Measurements from ENCODE around the gene ARRB1. TPM values are rescaled to one million over a fixed set of nuclear protein-coding genes. Genes with fewer than 3 reads are reported as not detected.

The ARRB1 gene
- total and polyA plus RNA-seq, 2 of the 13 experiments (the other 11 are each of a cell fraction or from before 2014, with no cell fraction given), result 22.5 to 35.7 TPM

- TF ChIP-seq ZNF609 (CRISPR knock-in tag; IDR thresholded peaks at IDR 0.05; ENCODE audit: borderline replicate concordance), result peak; percentile 70; the same call in 1 of the 2 replicates
- peak; percentile 84 for TF ChIP-seq ZNF331 (CRISPR knock-in tag; IDR thresholded peaks at IDR 0.05)
- TF ChIP-seq ZXDC (CRISPR knock-in tag; IDR thresholded peaks at IDR 0.05), result peak; percentile 92; the same call in 1 of the 2 replicates
- TF ChIP-seq ZNF451 (CRISPR knock-in tag; IDR thresholded peaks at IDR 0.05), result peak; percentile 91; the same call in 1 of the 2 replicates
- TF ChIP-seq NFAT5 (CRISPR knock-in tag; IDR thresholded peaks at IDR 0.05), result peak; percentile 67; the same call in 1 of the 2 replicates
- TF ChIP-seq AKAP8 (CRISPR knock-in tag; IDR thresholded peaks at IDR 0.05), result no peak; the same call in 1 of the 2 replicates
- TF ChIP-seq ZBTB21 (CRISPR knock-in tag; IDR thresholded peaks at IDR 0.05), result peak; percentile 85
- no peak for TF ChIP-seq ZMYM2 (CRISPR knock-in tag; IDR thresholded peaks at IDR 0.05)
- peak; percentile 59; the same call in 1 of the 2 replicates for TF ChIP-seq ZNF235 (CRISPR knock-in tag; IDR thresholded peaks at IDR 0.05; ENCODE audit: borderline replicate concordance)
- TF ChIP-seq PHF21A (CRISPR knock-in tag; IDR thresholded peaks at IDR 0.05), result 0 out of 2 replicates have a peak, but pooled peaks have one; percentile 18
- no peak for TF ChIP-seq CC2D1A (CRISPR knock-in tag; IDR thresholded peaks at IDR 0.05)
- TF ChIP-seq RFX3 (CRISPR knock-in tag; IDR thresholded peaks at IDR 0.05), result no peak
- peak; percentile 81 for TF ChIP-seq GABPA (IDR thresholded peaks at IDR 0.05; ENCODE audit: low read depth, low read length)
- TF ChIP-seq GABPA (CRISPR knock-in tag; IDR thresholded peaks at IDR 0.05; ENCODE audit: low read depth), result peak; percentile 98
- no peak for TF ChIP-seq HMGA1 (CRISPR knock-in tag; conservative IDR thresholded peaks at IDR 0.05)
- TF ChIP-seq ZNF570 (CRISPR knock-in tag; IDR thresholded peaks at IDR 0.05; ENCODE audit: borderline replicate concordance), result peak; percentile 88
These were observed 48.1 kb upstream of the ARRB1 start, which contains the start of gene RPS3 (continued) for GRCh38 chr11:75399344-75400145.
